CD4-positive, alpha-beta T cell (primary cell): ENCODE measurements around the gene SLC5A2. TPM values are rescaled to one million over a fixed set of nuclear protein-coding genes. Genes with fewer than 3 reads are reported as not detected.
"Not testable (repeated sequence)": the region's sequence is repeated elsewhere in the genome, so short reads cannot be mapped to it uniquely, and the experiment has no call there.

Experiments
- ATAC-seq: fragments of 200-7000 bp; cut with Tn5 transposase; one replicate; pipeline ENCODE4 v1.10.0; 2022; ENCODE audit warnings: mild to moderate bottlenecking; ENCODE audit not compliant: poor library complexity
- CTCF ChIA-PET: fragments of 350-600 bp; sonication (Branson Sonifier 250); formaldehyde crosslinking; loops from one replicate; lab custom pipeline; 2021; ENCODE audit warnings: antibody characterized with exemption, inconsistent platforms; lab: Charles Lee
- POLR2A ChIA-PET: fragments of 350-600 bp; sonication (Branson Sonifier 250); formaldehyde crosslinking; loops from one replicate; lab custom pipeline; 2021; ENCODE audit warnings: antibody characterized with exemption, inconsistent platforms; lab: Charles Lee
- DNase-seq, 14 experiments: peaks; one replicate each; pipeline ENCODE4 v3.0.0-alpha.2; 2013 to 2020; ENCODE audit warnings: mixed read lengths in 2 of 14
- H3K27ac ChIP-seq, 2 donors: one replicate each; pipeline versions ENCODE4 v1.5.1 to v1.7.0; 2013; ENCODE audit warnings: low read length in 2 of 2, low read depth in 1 of 2, mild to moderate bottlenecking in 1 of 2
- H3K27me3 ChIP-seq, 2 experiments: 1 replicate in 1 of 2; 2 replicates in 1 of 2; pipeline versions ENCODE4 v1.6.1 to v1.7.0; 2013; ENCODE audit warnings: low read length in 2 of 2, control low read depth in 1 of 2, mild to moderate bottlenecking in 1 of 2, moderate library complexity in 1 of 2; ENCODE audit not compliant: insufficient read depth in 2 of 2, control insufficient read depth in 1 of 2
- H3K36me3 ChIP-seq: one replicate; pipeline ENCODE4 v1.6.1; 2013; ENCODE audit warnings: low read length, control low read depth; ENCODE audit not compliant: insufficient read depth
- H3K4me1 ChIP-seq: one replicate; pipeline ENCODE4 v1.6.1; 2013; ENCODE audit warnings: low read length, control low read depth; ENCODE audit not compliant: insufficient read depth
- H3K4me3 ChIP-seq: one replicate; pipeline ENCODE4 v1.5.1; 2013; ENCODE audit warnings: mild to moderate bottlenecking, low read length, moderate library complexity
- H3K9me3 ChIP-seq, 2 experiments: 1 replicate in 1 of 2; 2 replicates in 1 of 2; pipeline versions ENCODE4 v1.6.1 to v1.7.0; 2013; ENCODE audit warnings: low read length in 2 of 2, mild to moderate bottlenecking in 2 of 2, control low read depth in 1 of 2, moderate library complexity in 1 of 2; ENCODE audit not compliant: control insufficient read depth in 1 of 2, insufficient read depth in 1 of 2
- H3K27ac Mint-ChIP-seq: one replicate; pipeline ENCODE4 v1.8.0; 2020; ENCODE audit warnings: mixed read lengths
- H3K27me3 Mint-ChIP-seq: one replicate; pipeline ENCODE4 v1.8.0; 2021; ENCODE audit warnings: mixed read lengths
- H3K36me3 Mint-ChIP-seq: one replicate; pipeline ENCODE4 v1.8.0; 2021; ENCODE audit warnings: low read depth, mixed read lengths
- H3K4me1 Mint-ChIP-seq: one replicate; pipeline ENCODE4 v1.8.0; 2021; ENCODE audit warnings: low read depth, mixed read lengths
- H3K4me3 Mint-ChIP-seq: one replicate; pipeline ENCODE4 v1.8.0; 2020; ENCODE audit warnings: mild to moderate bottlenecking, mixed read lengths
- H3K9me3 Mint-ChIP-seq: one replicate; pipeline ENCODE4 v1.8.0; 2020; ENCODE audit warnings: mixed read lengths
- intact Hi-C, 2 experiments: fragments of 100-400 bp; cut with DNase I in 1 of 2; cut with micrococcal nuclease in 1 of 2; formaldehyde crosslinking; loops; one replicate each; pipeline versions ENCODE4 v1.15.1 to v1.9.0; 2023 to 2025; cut with DNase I, micrococcal nuclease
- total RNA-seq, 174 experiments: library from RNA in 2 of 174; stranded (reverse) in 2 of 174; gene quantifications; one replicate each; pipeline ENCODE4 v1.2.3 and lab custom pipeline; 2021 to 2026
- TF ChIP-seq, protein P1 (sequence below): fragments of 200-600 bp; IDR thresholded peaks from one replicate; pipeline ENCODE4 v1.8.0; 2022; ENCODE audit warnings: antibody characterized with exemption, mild to moderate bottlenecking

The SLC5A2 gene
- total RNA-seq, 2 experiments from 2014 or later: 4.1 to 5.3 TPM

DNA sequence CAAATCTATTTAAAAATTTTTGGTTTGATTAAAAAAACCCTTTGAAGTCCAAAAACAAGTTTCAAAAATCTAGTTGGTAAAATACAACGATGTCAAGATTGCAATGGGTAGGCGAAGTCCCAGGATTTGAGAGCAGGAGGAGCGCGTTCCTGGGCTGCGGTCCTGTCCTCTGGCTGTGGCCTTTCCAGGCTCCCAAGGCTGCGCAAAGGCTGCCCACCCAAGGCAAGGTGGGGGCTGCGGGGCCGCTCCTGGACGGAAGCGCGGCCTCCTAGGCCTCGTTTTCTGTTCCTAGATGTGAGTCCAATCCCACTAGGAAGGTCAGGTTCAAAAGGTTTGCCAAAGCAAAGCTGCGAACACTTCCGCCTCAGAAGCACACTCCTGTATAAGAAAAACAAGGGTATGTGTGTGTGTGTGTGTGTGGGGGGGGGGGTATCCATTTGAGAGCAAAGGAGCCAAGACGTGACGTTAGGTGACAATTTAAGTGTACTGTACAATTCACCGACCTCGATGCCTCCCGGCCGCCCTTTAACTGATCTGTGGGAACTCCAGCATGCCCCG is 54.0 kb downstream of the SLC5A2 start:
- POLR2A ChIA-PET: no interaction called here
- intact Hi-C loops: loop anchor here in 1 of 2 experiments (10.0 kb wide), 1 partner anchor 68 kb away; no protein-coding TSS in a partner anchor
- Histone ChIP-seq H3K27me3 (peaks cover 38 to 58% of the 10 kb centered on the region in 2 experiments), H3K4me3 (no peak overlapping the region), H3K27ac (no peak overlapping the region), H3K4me1 (peaks cover 5% of the 10 kb centered on the region), H3K9me3 (peaks cover 0 to 5% of the 10 kb centered on the region in 2 experiments), H3K36me3 (no peaks in the 10 kb centered on the region)
- Mint-ChIP-seq H3K9me3 (no peaks in the 10 kb centered on the region), H3K36me3 (no peaks in the 10 kb centered on the region), H3K4me3 (no peak overlapping the region), H3K4me1 (no peaks in the 10 kb centered on the region), H3K27me3 (peaks cover 46% of the 10 kb centered on the region), H3K27ac (no peak overlapping the region)
- ATAC-seq (no peak), DNase-seq (no peak)
- CTCF ChIA-PET: no interaction called here
- TF ChIP-seq, protein P1, sequence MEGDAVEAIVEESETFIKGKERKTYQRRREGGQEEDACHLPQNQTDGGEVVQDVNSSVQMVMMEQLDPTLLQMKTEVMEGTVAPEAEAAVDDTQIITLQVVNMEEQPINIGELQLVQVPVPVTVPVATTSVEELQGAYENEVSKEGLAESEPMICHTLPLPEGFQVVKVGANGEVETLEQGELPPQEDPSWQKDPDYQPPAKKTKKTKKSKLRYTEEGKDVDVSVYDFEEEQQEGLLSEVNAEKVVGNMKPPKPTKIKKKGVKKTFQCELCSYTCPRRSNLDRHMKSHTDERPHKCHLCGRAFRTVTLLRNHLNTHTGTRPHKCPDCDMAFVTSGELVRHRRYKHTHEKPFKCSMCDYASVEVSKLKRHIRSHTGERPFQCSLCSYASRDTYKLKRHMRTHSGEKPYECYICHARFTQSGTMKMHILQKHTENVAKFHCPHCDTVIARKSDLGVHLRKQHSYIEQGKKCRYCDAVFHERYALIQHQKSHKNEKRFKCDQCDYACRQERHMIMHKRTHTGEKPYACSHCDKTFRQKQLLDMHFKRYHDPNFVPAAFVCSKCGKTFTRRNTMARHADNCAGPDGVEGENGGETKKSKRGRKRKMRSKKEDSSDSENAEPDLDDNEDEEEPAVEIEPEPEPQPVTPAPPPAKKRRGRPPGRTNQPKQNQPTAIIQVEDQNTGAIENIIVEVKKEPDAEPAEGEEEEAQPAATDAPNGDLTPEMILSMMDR: no peak

DNA sequence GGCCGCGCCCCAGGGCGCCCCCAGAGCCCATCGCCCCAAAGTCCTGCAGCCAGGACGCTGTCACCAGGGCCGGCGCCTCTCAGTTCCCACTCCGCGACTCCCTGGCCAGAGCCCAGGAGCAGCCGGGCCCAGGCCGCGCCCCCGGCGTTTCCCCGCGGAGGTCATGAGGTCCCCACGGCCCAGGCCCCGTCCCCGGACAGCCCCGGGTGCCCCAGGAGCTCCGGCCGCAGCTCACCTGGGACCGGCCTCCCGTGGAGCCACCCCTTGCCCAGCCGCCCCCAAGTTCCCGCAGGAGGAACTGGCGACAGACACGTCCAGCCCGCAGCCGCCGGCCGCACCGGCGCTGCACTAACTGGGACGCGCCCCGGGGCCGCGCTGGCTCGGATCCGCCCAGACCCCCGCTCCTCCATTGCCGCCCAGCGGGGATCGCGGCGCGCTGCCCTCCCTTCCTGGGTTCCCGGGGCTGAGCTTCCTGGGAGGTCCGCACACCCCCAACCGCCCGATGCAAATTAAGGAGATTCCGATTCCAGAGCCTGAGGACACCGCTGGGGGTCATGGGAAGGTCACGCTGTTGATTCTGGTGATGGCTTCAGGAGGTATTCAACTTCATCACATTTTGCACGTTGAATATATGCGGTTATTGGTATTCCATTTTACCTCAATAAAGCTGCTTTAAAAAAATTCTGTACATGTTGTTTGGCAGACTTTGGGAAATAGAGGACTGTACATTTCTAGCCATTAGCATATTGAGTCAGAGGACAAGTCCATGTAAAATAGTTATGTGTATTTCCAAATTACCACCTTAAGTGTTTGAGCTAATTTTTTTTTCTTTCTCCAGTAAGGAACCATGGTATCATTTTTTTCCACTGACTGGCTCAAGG is 54.7 kb downstream of the SLC5A2 start:
- Histone ChIP-seq H3K4me3 (no peak overlapping the region), H3K27me3 (peaks cover 33 to 53% of the 10 kb centered on the region in 2 experiments), H3K9me3 (peaks cover 5% of the 10 kb centered on the region in 2 experiments), H3K27ac (no peak overlapping the region), H3K4me1 (peaks cover 5% of the 10 kb centered on the region), H3K36me3 (no peaks in the 10 kb centered on the region)
- H3K27me3 Mint-ChIP-seq: peaks cover 46% of the 10 kb centered on the region
- H3K36me3 Mint-ChIP-seq: no peaks in the 10 kb centered on the region
- CTCF ChIA-PET: no interaction called here
- no peak overlapping the region for H3K27ac Mint-ChIP-seq
- H3K9me3 Mint-ChIP-seq: peaks cover 4% of the 10 kb centered on the region
- H3K4me3 Mint-ChIP-seq: no peak overlapping the region
- DNase-seq (no peak), ATAC-seq (no peak)
- H3K4me1 Mint-ChIP-seq: no peaks in the 10 kb centered on the region
- TF ChIP-seq, protein P1: no peak
- POLR2A ChIA-PET: no interaction called here
- intact Hi-C loops: loop anchor here in 1 of 2 experiments (10.0 kb wide), 1 partner anchor 67 kb away; no protein-coding TSS in a partner anchor

DNA sequence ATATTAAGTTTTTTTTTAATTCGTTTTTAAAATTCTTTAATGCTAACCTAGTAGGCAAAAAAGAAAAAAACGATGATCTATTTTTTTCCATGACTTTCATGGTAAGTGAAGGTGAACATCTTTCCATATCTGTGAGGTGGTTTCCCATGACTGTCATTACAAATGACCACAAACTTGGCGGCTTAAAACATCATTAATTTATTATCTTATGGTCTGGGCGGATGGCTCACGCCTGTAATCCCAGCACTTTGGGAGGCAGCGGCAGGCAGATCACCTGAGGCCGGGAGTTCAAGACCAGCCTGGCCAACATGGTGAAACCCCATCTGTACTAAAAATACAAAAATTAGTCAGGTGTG is 55.3 kb downstream of the SLC5A2 start:
- H3K9me3 Mint-ChIP-seq, H3K36me3 Mint-ChIP-seq, DNase-seq, H3K36me3 ChIP-seq, H3K4me1 Mint-ChIP-seq, H3K4me3 ChIP-seq, H3K27ac Mint-ChIP-seq, POLR2A ChIA-PET, H3K27ac ChIP-seq, H3K4me1 ChIP-seq, H3K4me3 Mint-ChIP-seq, ATAC-seq, H3K9me3 ChIP-seq, CTCF ChIA-PET: not testable (repeated sequence)
- intact Hi-C loops: loop anchor here in 1 of 2 experiments (10.0 kb wide), 1 partner anchor 67 kb away; no protein-coding TSS in a partner anchor
- peaks cover 29 to 53% of the 10 kb centered on the region in 2 experiments for H3K27me3 ChIP-seq
- peaks cover 46% of the 10 kb centered on the region for H3K27me3 Mint-ChIP-seq

DNA sequence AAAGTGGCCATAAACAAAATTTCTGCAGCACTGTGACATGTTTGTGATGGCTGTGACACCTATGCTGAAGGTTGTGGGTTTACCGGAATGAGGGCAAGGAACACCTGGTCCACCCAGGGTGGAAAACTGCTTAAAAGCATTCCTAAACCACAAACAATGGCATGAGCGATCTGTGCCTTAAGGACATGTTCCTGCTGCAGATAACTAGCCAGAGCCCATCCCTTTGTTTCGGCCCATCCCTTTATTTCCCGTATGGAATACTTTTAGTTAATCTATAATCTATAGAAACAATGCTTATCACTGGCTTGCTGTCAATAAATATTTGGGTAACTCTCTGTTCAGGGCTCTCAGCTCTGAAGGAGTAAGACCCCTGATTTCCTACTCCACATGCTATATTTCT is 56.8 kb downstream of the SLC5A2 start:
- peaks cover 41% of the 10 kb centered on the region for H3K27me3 Mint-ChIP-seq
- H3K36me3 ChIP-seq, DNase-seq, POLR2A ChIA-PET, H3K9me3 ChIP-seq, CTCF ChIA-PET, H3K4me1 ChIP-seq, H3K4me1 Mint-ChIP-seq, H3K4me3 ChIP-seq, H3K4me3 Mint-ChIP-seq, H3K9me3 Mint-ChIP-seq, ATAC-seq, H3K27ac ChIP-seq, H3K36me3 Mint-ChIP-seq, H3K27ac Mint-ChIP-seq: not testable (repeated sequence)
- intact Hi-C loops: loop anchor here in 1 of 2 experiments (10.0 kb wide), 1 partner anchor 65 kb away; no protein-coding TSS in a partner anchor
- peaks cover 29 to 45% of the 10 kb centered on the region in 2 experiments for H3K27me3 ChIP-seq
